Dedifferentiated amniotic fluid mesenchymal stem cell (primary cell): ENCODE measurements around the gene ZBED4.
"Not testable (repeated sequence)": the region's sequence is repeated elsewhere in the genome, so short reads cannot be mapped to it uniquely, and the experiment has no call there.

Source experiments
- DNase-seq: peaks from one replicate; pipeline ENCODE4 v3.0.0-alpha.2; 2016; ENCODE audit errors: extremely low spot score

Gene ZBED4

GRCh38 chr22:49852568-49852897, 1.1 kb upstream of the ZBED4 start:
- not testable (repeated sequence) for DNase-seq

- DNase-seq, result peak; percentile 28
These were observed 562 bp downstream of the ZBED4 start for GRCh38 chr22:49853981-49854831.

GRCh38 chr22:49855251-49855911, 1.7 kb downstream of the ZBED4 start:
- no peak for DNase-seq

- no peak for DNase-seq
These were observed 2.7 kb downstream of the ZBED4 start for GRCh38 chr22:49856343-49856742.

- DNase-seq, result no peak
These were observed 3.3 kb downstream of the ZBED4 start for GRCh38 chr22:49856766-49857618.

GRCh38 chr22:49858827-49859226, 5.2 kb downstream of the ZBED4 start:
- no peak for DNase-seq

GRCh38 chr22:49861642-49862495, 8.2 kb downstream of the ZBED4 start:
- DNase-seq, result no peak

GRCh38 chr22:49862496-49862776, 8.8 kb downstream of the ZBED4 start:
- no peak for DNase-seq

- DNase-seq, result no peak
These were observed 10.3 kb downstream of the ZBED4 start for GRCh38 chr22:49863931-49864330.

GRCh38 chr22:49865156-49865555, 11.5 kb downstream of the ZBED4 start:
- DNase-seq, result no peak

GRCh38 chr22:49866134-49866533, 12.5 kb downstream of the ZBED4 start:
- DNase-seq, result no peak

- DNase-seq, result no peak
These were observed 13.0 kb downstream of the ZBED4 start for GRCh38 chr22:49866646-49867045.

- DNase-seq, result no peak
These were observed 13.9 kb downstream of the ZBED4 start for GRCh38 chr22:49867303-49868265.

GRCh38 chr22:49869086-49869830, 15.6 kb downstream of the ZBED4 start:
- no peak for DNase-seq

GRCh38 chr22:49869845-49870712, 16.4 kb downstream of the ZBED4 start:
- DNase-seq, result no peak

- DNase-seq, result no peak
These were observed 17.8 kb downstream of the ZBED4 start for GRCh38 chr22:49871482-49871881.

GRCh38 chr22:49872347-49872746, 18.7 kb downstream of the ZBED4 start:
- DNase-seq, result no peak

- DNase-seq, result no peak
These were observed 19.7 kb downstream of the ZBED4 start for GRCh38 chr22:49873228-49873940.
